Raji (cell line): ENCODE data around the gene ADCY2.

Experiments
- POLR2A ChIP-seq: IDR thresholded peaks from 2 replicates; pipeline ENCODE4 v1.6.1; 2011; ENCODE audit warnings: low read depth, low read length, control low read depth; ENCODE audit not compliant: insufficient read depth

ADCY2 gene

DNA sequence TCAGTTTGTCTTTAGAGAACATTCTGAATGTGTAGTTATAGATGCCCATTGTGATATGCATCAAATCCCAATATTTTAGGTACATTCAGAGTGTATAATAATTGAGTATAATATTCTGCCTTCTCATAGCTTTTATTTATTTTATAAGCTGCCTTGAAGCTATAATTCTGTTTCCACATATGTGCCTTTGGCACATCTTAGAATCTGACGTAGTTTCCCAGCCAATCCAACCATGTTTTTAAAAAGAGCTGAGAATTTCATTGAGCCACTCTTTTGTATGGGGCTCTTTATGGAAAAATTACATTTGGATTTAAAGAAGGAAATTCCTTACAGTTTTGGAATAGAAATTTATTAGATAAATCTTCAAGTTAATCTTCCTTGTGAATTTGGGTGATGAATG lies 65.4 kb downstream of the ADCY2 start:
- TF ChIP-seq POLR2A: no peak

GRCh38 chr5:7462758-7463157 lies 66.8 kb downstream of the ADCY2 start:
- no peak for TF ChIP-seq POLR2A

DNA sequence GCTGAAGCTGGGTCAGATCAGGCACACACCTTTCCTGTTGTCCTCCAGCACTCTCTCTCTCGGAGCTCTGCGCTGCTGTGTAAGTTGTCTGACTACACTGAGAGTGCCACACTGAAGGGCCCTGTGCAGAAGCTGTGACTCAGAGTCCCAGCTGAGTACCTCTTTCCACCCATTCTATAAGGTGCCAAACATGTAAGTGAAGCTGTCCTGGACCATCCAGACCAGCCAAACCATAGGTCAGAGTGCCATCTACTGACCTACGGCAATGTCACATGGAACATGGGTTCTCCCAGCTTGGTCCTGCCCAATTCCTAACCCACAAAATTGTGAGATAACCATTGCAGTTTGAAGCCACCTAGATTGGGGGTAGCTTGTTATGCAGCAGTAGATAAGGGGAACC lies 68.2 kb downstream of the ADCY2 start:
- no peak for TF ChIP-seq POLR2A

DNA sequence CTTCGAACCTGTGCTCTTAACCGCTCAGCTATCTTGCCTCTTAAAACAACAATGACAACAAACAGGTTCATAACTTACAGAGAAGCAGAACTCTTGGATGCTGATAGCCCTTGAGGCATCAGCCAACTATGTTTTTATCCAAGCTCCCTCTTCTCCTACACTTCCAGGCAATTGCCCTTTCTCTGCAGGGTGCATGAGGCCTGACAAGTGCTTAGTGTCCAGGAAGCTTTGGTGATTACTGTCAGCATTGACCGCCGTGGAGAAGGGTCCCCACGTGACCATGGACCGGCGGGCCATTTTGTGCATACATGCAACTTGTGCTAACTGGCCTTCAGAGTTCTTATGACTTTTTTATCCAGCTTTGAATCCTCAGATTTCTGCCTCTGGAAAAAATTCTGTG lies 71.2 kb downstream of the ADCY2 start:
- no peak for TF ChIP-seq POLR2A

- no peak for TF ChIP-seq POLR2A
Measured at GRCh38 chr5:7468742-7469141, 72.8 kb downstream of the ADCY2 start.

DNA sequence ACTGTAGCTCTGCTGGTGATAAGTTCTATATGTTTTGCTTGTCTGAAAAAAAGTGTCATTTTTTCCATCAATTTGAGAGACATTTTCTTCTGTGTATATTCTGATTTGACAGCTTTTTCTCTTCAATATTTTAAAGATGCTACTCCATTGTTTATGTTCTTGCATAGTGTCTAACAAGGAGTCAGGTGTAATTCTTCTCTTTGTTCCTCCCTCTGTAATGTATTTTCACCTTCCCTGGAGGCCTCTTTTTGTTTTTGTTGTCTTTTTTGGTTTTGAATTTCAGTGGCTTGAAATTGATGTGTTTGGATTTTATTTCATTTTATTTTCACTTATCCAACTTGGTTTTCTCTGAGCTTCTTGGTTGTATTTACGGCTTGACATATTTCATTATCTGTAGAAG lies 75.8 kb downstream of the ADCY2 start:
- no peak for TF ChIP-seq POLR2A

- no peak for TF ChIP-seq POLR2A
Measured at GRCh38 chr5:7473115-7473514, 77.2 kb downstream of the ADCY2 start.

GRCh38 chr5:7473668-7474215 lies 77.8 kb downstream of the ADCY2 start:
- no peak for TF ChIP-seq POLR2A

DNA sequence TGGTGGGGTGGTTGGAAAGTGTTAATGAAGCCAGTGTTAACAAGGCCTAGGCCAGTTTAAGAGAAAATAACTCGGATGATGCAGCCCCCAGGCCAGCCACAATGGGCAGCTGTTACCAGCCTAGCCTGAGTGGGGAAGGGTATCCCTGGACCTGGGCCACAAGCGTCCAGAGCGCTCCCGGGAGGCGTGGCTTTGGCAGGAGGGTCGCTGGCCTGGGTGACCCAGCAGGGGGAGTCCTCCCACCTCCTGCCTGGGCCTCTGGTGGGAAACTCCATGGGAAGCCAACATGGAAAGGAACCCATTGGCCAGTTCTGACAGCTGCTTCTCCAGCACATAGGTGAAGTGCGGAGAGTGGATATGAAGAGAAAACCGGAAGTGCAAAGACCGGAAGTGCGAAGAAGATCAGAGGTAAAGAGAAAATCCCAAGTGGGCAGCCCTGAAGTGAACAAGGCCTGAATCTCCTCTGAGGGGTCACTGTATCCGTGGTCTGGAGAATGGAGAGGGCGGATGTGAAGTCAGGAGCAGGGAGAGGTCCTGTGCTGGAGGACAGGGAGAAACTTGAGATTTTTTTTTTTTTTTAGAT lies 79.0 kb downstream of the ADCY2 start:
- no peak for TF ChIP-seq POLR2A

GRCh38 chr5:7478459-7478858 lies 82.5 kb downstream of the ADCY2 start:
- TF ChIP-seq POLR2A: no peak

DNA sequence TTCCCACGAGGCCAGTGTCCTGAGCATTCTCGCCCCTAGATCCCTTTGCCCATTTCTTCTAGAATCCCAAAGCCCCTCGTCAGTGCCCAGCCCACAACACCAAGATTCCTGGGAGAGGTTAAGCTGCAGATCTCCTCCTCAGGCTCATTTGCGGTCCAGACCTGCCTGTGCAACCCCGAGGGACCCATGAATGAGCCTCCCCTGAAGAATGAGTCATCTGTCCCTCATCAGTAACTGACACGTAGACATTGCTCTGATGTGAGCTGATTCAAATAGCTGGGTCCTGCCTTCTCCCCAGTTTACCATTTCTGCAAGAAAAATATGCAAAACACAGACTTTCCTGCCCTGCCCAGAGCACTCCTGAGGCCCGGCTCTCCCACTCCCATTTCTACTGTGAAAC lies 92.8 kb downstream of the ADCY2 start:
- no peak for TF ChIP-seq POLR2A

- no peak for TF ChIP-seq POLR2A
Measured at GRCh38 chr5:7492371-7492770, 96.4 kb downstream of the ADCY2 start.

DNA sequence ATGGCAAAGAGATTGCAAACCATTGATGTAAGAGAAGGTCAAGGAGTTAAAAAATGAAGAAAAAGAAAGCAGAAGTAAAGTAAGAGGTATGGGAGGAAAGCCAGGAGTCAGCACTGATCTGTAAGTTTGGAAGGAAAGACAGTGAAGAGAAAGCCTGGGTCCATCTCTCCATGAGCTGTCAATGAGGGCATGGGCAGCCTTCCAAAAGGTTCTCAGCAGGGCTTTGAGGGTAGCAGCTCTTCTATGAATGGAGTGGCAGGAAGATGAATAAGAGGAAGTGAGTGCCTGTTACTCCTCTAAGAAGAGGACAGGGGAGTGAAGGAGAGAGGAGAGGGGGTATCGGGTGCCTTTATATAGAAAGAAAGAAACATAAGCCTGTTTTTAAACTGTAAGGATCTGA lies 97.1 kb downstream of the ADCY2 start:
- no peak for TF ChIP-seq POLR2A

- TF ChIP-seq POLR2A: no peak
Measured at GRCh38 chr5:7493622-7494021, 97.7 kb downstream of the ADCY2 start.

DNA sequence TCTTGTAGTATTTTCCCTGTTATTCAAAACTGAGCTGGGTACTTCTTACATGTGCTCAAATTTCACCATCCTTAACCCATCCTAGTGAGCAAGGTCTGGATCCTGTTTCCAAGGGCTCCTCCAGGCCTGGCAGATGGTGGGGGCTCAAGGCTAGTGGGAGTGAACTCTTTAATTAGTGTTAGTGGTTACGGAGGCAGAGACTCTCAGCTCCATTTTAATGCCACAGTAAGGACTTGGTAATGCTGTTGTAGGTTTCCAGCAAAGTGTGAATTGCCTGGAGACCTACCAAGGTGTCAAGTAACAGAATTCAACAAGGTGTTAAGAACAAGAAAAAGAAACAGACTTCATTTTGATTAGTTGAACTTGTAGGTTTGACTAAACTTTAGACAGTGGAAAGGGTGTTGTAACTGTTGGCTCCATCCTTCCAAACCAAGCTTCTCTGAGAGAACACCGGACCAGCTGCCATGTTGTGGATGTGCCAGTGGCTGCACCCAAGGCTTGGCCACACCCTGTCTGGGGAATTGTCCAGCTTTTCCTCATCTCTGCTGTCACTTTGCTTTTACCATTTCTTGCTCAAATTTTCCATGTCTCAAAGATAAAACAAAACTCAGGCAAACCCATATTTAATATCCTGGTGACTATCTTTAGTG lies 98.7 kb downstream of the ADCY2 start:
- TF ChIP-seq POLR2A: no peak

GRCh38 chr5:7495131-7495517 lies 99.2 kb downstream of the ADCY2 start:
- TF ChIP-seq POLR2A: no peak

GRCh38 chr5:7500256-7500655 lies 104.3 kb downstream of the ADCY2 start:
- no peak for TF ChIP-seq POLR2A
